HFFc6 (cell line): Measurements from ENCODE around the gene METTL25B. TPM values are rescaled to one million over a fixed set of nuclear protein-coding genes. Genes with fewer than 3 reads are reported as not detected.

Experiments
- DNase-seq: peaks from one replicate; pipeline ENCODE4 v3.0.0-alpha.2; 2018
- H3K27ac Mint-ChIP-seq: 2 replicates; pipeline ENCODE4 v1.8.0; 2020; ENCODE audit warnings: mild to moderate bottlenecking, mixed read lengths
- H3K27me3 Mint-ChIP-seq: 2 replicates; pipeline ENCODE4 v1.8.0; 2021; ENCODE audit warnings: mild to moderate bottlenecking, moderate library complexity, mixed read lengths; ENCODE audit not compliant: insufficient read depth
- H3K36me3 Mint-ChIP-seq: 2 replicates; pipeline ENCODE4 v1.8.0; 2021; ENCODE audit warnings: low read depth, mixed read lengths
- H3K4me1 Mint-ChIP-seq: 2 replicates; pipeline ENCODE4 v1.8.0; 2020; ENCODE audit warnings: low read depth, mixed read lengths
- H3K4me3 Mint-ChIP-seq: 2 replicates; pipeline ENCODE4 v1.8.0; 2020; ENCODE audit warnings: mild to moderate bottlenecking, moderate library complexity, mixed read lengths
- H3K9me3 Mint-ChIP-seq: 2 replicates; pipeline ENCODE4 v1.8.0; 2020; ENCODE audit warnings: mild to moderate bottlenecking, mixed read lengths
- CTCF ChIP-seq: fragments of 200-600 bp; sonication (generic); IDR thresholded peaks from 2 replicates; pipeline ENCODE4 v1.5.0; 2021; ENCODE audit warnings: antibody characterized with exemption, mild to moderate bottlenecking
- total RNA-seq, 6 experiments: library from RNA; stranded (reverse); fragmentation: NEBNext Ultra II Directional; extraction: Animal tissue kit (Norgen Biotek cat#: 25700); gene quantifications; 2 replicates in 1 of 6; 3 replicates in 5 of 6; pipeline ENCODE4 v1.2.3, GENCODE V29; 2021

METTL25B gene
- total RNA-seq, 6 experiments from 2014 or later: 11.2 to 16.0 (median 13.9) TPM

- Mint-ChIP-seq H3K27ac (peak overlapping the region; percentile 92), H3K9me3 (no peaks in the 10 kb centered on the region), H3K4me1 (peaks cover 41% of the 10 kb centered on the region), H3K27me3 (peaks cover 7% of the 10 kb centered on the region), H3K36me3 (peaks cover 55% of the 10 kb centered on the region), H3K4me3 (peak overlapping the region; percentile 99)
- no peak for TF ChIP-seq CTCF
- DNase-seq: no peak
Observed at GRCh38 chr1:156742017-156742416, 13.7 kb downstream of the METTL25B start.

- H3K27ac Mint-ChIP-seq: peak overlapping the region; percentile 92
- H3K4me3 Mint-ChIP-seq: no peak overlapping the region
- H3K36me3 Mint-ChIP-seq: peaks cover 51% of the 10 kb centered on the region
- no peak for DNase-seq
- H3K27me3 Mint-ChIP-seq: peaks cover 7% of the 10 kb centered on the region
- no peaks in the 10 kb centered on the region for H3K9me3 Mint-ChIP-seq
- TF ChIP-seq CTCF: no peak
- H3K4me1 Mint-ChIP-seq: peaks cover 48% of the 10 kb centered on the region
Observed at GRCh38 chr1:156742801-156743200, 14.5 kb downstream of the METTL25B start.

- H3K4me3 Mint-ChIP-seq: no peak overlapping the region
- no peak for DNase-seq
- H3K4me1 Mint-ChIP-seq: peaks cover 56% of the 10 kb centered on the region
- H3K9me3 Mint-ChIP-seq: no peaks in the 10 kb centered on the region
- H3K27me3 Mint-ChIP-seq: peaks cover 6% of the 10 kb centered on the region
- peak overlapping the region; percentile 67 for H3K27ac Mint-ChIP-seq
- peaks cover 43% of the 10 kb centered on the region for H3K36me3 Mint-ChIP-seq
- no peak for TF ChIP-seq CTCF
Observed at GRCh38 chr1:156743367-156744302, 15.4 kb downstream of the METTL25B start.

- Mint-ChIP-seq H3K4me3 (no peak overlapping the region), H3K36me3 (peaks cover 38% of the 10 kb centered on the region), H3K4me1 (peaks cover 56% of the 10 kb centered on the region), H3K27me3 (peaks cover 3% of the 10 kb centered on the region; the same call in 1 of the 2 replicates), H3K27ac (peak overlapping the region; percentile 98), H3K9me3 (no peaks in the 10 kb centered on the region)
- TF ChIP-seq CTCF: no peak
- no peak for DNase-seq
Observed at GRCh38 chr1:156744344-156744743, 16.1 kb downstream of the METTL25B start.

GRCh38 chr1:156744786-156745419, 16.6 kb downstream of the METTL25B start:
- peak overlapping the region; percentile 98 for H3K27ac Mint-ChIP-seq
- no peak for DNase-seq
- H3K4me1 Mint-ChIP-seq: peaks cover 62% of the 10 kb centered on the region
- peaks cover 43% of the 10 kb centered on the region for H3K36me3 Mint-ChIP-seq
- H3K4me3 Mint-ChIP-seq: no peak overlapping the region
- no peak for TF ChIP-seq CTCF
- H3K27me3 Mint-ChIP-seq: peaks cover 3% of the 10 kb centered on the region; the same call in 1 of the 2 replicates
- no peaks in the 10 kb centered on the region for H3K9me3 Mint-ChIP-seq
